GM12892 (cell line): ENCODE data around the gene ALG8.

Experiments
- POLR2A ChIP-seq: IDR thresholded peaks from 2 replicates; pipeline ENCODE4 v1.6.1; 2011; ENCODE audit warnings: low read depth, low read length, control low read depth
- POLR2AphosphoS5 ChIP-seq: IDR thresholded peaks from 2 replicates; pipeline ENCODE4 v1.6.1; 2011; ENCODE audit warnings: low read depth, low read length, control low read depth

GRCh38 chr11:78171951-78172350 is 32.5 kb upstream of the ALG8 start:
- TF ChIP-seq POLR2A (no peak), POLR2AphosphoS5 (no peak)
